ENCODE data around the gene FGGY. TPM values are rescaled to one million over a fixed set of nuclear protein-coding genes. Genes with fewer than 3 reads are reported as not detected.

FGGY gene
- total RNA-seq, 1 donor from 2014 or later, result 18.2 TPM

GRCh38 chr1:59675936-59676335 lies 379.0 kb downstream of the FGGY start:
- no peak for DNase-seq (ENCODE audit: low spot score, unreplicated experiment)
- TF ChIP-seq, protein P1, sequence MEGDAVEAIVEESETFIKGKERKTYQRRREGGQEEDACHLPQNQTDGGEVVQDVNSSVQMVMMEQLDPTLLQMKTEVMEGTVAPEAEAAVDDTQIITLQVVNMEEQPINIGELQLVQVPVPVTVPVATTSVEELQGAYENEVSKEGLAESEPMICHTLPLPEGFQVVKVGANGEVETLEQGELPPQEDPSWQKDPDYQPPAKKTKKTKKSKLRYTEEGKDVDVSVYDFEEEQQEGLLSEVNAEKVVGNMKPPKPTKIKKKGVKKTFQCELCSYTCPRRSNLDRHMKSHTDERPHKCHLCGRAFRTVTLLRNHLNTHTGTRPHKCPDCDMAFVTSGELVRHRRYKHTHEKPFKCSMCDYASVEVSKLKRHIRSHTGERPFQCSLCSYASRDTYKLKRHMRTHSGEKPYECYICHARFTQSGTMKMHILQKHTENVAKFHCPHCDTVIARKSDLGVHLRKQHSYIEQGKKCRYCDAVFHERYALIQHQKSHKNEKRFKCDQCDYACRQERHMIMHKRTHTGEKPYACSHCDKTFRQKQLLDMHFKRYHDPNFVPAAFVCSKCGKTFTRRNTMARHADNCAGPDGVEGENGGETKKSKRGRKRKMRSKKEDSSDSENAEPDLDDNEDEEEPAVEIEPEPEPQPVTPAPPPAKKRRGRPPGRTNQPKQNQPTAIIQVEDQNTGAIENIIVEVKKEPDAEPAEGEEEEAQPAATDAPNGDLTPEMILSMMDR (IDR thresholded peaks at IDR 0.05; ENCODE audit: unreplicated experiment), result no peak
- Mint-ChIP-seq H3K27ac (no peak overlapping the region), H3K27me3 (no peaks in the 10 kb centered on the region), H3K4me3 (ENCODE audit: low read depth) (no peak overlapping the region), H3K9me3 (ENCODE audit: low read depth) (peaks cover 4% of the 10 kb centered on the region), H3K36me3 (ENCODE audit: insufficient read depth) (no peaks in the 10 kb centered on the region), H3K4me1 (ENCODE audit: low read depth) (peaks cover 33% of the 10 kb centered on the region)

GRCh38 chr1:59678040-59678439 lies 381.1 kb downstream of the FGGY start:
- Mint-ChIP-seq H3K27me3 (no peaks in the 10 kb centered on the region), H3K36me3 (ENCODE audit: insufficient read depth) (no peaks in the 10 kb centered on the region), H3K27ac (peak overlapping the region; percentile 3), H3K4me1 (ENCODE audit: low read depth) (peaks cover 31% of the 10 kb centered on the region), H3K4me3 (ENCODE audit: low read depth) (no peak overlapping the region), H3K9me3 (ENCODE audit: low read depth) (peaks cover 4% of the 10 kb centered on the region)
- DNase-seq (ENCODE audit: low spot score, unreplicated experiment), result no peak
- TF ChIP-seq, protein P1 (IDR thresholded peaks at IDR 0.05; ENCODE audit: unreplicated experiment), result no peak

GRCh38 chr1:59678493-59679228 lies 381.8 kb downstream of the FGGY start:
- TF ChIP-seq, protein P1 (IDR thresholded peaks at IDR 0.05; ENCODE audit: unreplicated experiment), result no peak
- H3K27ac Mint-ChIP-seq, result no peak overlapping the region

DNA sequence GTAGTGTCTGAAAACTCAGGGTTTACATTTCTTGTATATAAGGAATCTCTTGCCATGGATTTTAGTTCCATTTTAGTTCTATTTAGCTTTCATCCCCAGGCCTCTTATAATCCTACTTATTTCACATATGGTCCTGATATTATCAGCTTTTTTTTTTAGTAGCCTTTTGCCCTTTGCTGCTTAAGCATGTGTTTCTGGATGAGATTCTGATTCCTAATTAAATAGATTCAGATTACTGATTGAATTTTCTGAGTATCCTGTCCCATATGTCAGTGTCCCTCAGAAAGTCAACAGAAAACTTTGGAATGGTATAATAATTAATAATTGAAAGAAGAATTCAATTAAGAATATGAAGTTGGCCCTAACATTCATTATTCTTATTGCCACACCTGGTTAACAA lies 383.1 kb downstream of the FGGY start:
- TF ChIP-seq, protein P1 (IDR thresholded peaks at IDR 0.05; ENCODE audit: unreplicated experiment), result no peak
- no peak for DNase-seq (ENCODE audit: low spot score, unreplicated experiment)
- Mint-ChIP-seq H3K4me3 (ENCODE audit: low read depth) (no peak overlapping the region), H3K4me1 (ENCODE audit: low read depth) (peaks cover 20% of the 10 kb centered on the region), H3K27ac (no peak overlapping the region), H3K27me3 (no peaks in the 10 kb centered on the region), H3K36me3 (ENCODE audit: insufficient read depth) (no peaks in the 10 kb centered on the region), H3K9me3 (ENCODE audit: low read depth) (peaks cover 4% of the 10 kb centered on the region)

More at GRCh38 chr1:59678493-59679228, 381.8 kb downstream of the FGGY start:
- no peaks in the 10 kb centered on the region for H3K27me3 Mint-ChIP-seq
- peaks cover 27% of the 10 kb centered on the region for H3K4me1 Mint-ChIP-seq (ENCODE audit: low read depth)
- DNase-seq (ENCODE audit: low spot score, unreplicated experiment), result no peak
- H3K9me3 Mint-ChIP-seq (ENCODE audit: low read depth), result peaks cover 4% of the 10 kb centered on the region
- H3K4me3 Mint-ChIP-seq (ENCODE audit: low read depth), result no peak overlapping the region
- no peaks in the 10 kb centered on the region for H3K36me3 Mint-ChIP-seq (ENCODE audit: insufficient read depth)

GRCh38 chr1:59682396-59683080 lies 385.6 kb downstream of the FGGY start:
- no peak for DNase-seq (ENCODE audit: low spot score, unreplicated experiment)
- H3K36me3 Mint-ChIP-seq (ENCODE audit: insufficient read depth), result no peaks in the 10 kb centered on the region
- H3K27ac Mint-ChIP-seq, result no peak overlapping the region
- peaks cover 14% of the 10 kb centered on the region for H3K4me1 Mint-ChIP-seq (ENCODE audit: low read depth)
- TF ChIP-seq, protein P1 (IDR thresholded peaks at IDR 0.05; ENCODE audit: unreplicated experiment), result no peak
- peaks cover 3% of the 10 kb centered on the region for H3K9me3 Mint-ChIP-seq (ENCODE audit: low read depth)
- H3K27me3 Mint-ChIP-seq, result no peaks in the 10 kb centered on the region
- H3K4me3 Mint-ChIP-seq (ENCODE audit: low read depth), result no peak overlapping the region
